Parathyroid adenoma (tissue), 2 donors: ENCODE measurements around the gene TMEM182.
A peak's percentile ranks its signal among the peaks of the same experiment; 100 is the strongest.

Experiments
- H2AFZ ChIP-seq: fragments of 300-600 bp; sonication (generic); one replicate; pipeline ENCODE4 v1.7.0; 2017; ENCODE audit warnings: antibody characterized with exemption, mild to moderate bottlenecking
- H3K27ac ChIP-seq: fragments of 300-600 bp; sonication (generic); one replicate; pipeline ENCODE4 v1.7.0; 2017
- H3K27me3 ChIP-seq: fragments of 300-600 bp; sonication (generic); one replicate; pipeline ENCODE4 v1.7.0; 2017; ENCODE audit warnings: low read length; ENCODE audit not compliant: control insufficient read depth, insufficient read depth
- H3K36me3 ChIP-seq: fragments of 300-600 bp; sonication (generic); one replicate; pipeline ENCODE4 v1.7.0; 2017; ENCODE audit warnings: low read length; ENCODE audit not compliant: control insufficient read depth, insufficient read depth
- H3K4me1 ChIP-seq: fragments of 300-600 bp; sonication (generic); one replicate; pipeline ENCODE4 v1.7.0; 2017; ENCODE audit warnings: control low read depth
- H3K4me2 ChIP-seq: fragments of 300-600 bp; sonication (generic); one replicate; pipeline ENCODE4 v1.7.0; 2017; ENCODE audit warnings: low read length
- H3K4me3 ChIP-seq: fragments of 300-600 bp; sonication (generic); one replicate; pipeline ENCODE4 v1.7.0; 2017; ENCODE audit warnings: low read depth, low read length
- H3K79me2 ChIP-seq: fragments of 300-600 bp; sonication (generic); one replicate; pipeline ENCODE4 v1.7.0; 2017; ENCODE audit warnings: control low read depth
- H3K9ac ChIP-seq: fragments of 300-600 bp; sonication (generic); one replicate; pipeline ENCODE4 v1.7.0; 2017; ENCODE audit warnings: mild to moderate bottlenecking
- H3K9me3 ChIP-seq: fragments of 300-600 bp; sonication (generic); one replicate; pipeline ENCODE4 v1.7.0; 2017; ENCODE audit warnings: low read length; ENCODE audit not compliant: control insufficient read depth
- TF ChIP-seq, protein P1 (sequence below): fragments of 300-600 bp; sonication (generic); IDR thresholded peaks from one replicate; pipeline ENCODE4 v1.7.0; 2017; ENCODE audit warnings: antibody characterized with exemption, mild to moderate bottlenecking
- donor health status: primary hyperparathyroidism.

The TMEM182 gene

DNA sequence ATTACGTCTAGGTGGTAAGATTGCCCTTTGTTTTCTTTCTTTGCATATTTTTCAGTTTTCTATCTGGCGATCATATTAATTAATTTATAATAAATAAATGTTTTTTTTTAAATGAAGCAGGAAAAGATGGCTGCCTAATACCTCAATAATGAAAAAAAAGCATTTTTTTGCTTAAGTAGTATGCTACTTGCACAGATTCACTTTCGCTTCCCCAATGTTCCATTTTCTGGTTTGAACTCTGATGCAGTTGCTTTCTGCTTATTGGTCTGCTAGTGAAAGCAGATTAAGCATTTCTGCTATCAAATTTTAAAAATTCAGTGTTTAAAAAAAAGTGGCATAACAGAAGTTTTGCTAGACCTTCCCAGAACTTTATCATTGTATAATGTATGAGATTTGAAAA lies 11.9 kb upstream of the TMEM182 start:
- Histone ChIP-seq H3K4me3 (no peak overlapping the region), H3K4me2 (no peak overlapping the region), H3K27me3 (no peaks in the 10 kb centered on the region), H3K9me3 (no peaks in the 10 kb centered on the region), H3K9ac (no peak overlapping the region), H3K79me2 (peaks cover 2% of the 10 kb centered on the region), H3K4me1 (no peaks in the 10 kb centered on the region), H3K36me3 (no peaks in the 10 kb centered on the region), H3K27ac (no peak overlapping the region), H2AFZ (no peak overlapping the region)
- TF ChIP-seq, protein P1, sequence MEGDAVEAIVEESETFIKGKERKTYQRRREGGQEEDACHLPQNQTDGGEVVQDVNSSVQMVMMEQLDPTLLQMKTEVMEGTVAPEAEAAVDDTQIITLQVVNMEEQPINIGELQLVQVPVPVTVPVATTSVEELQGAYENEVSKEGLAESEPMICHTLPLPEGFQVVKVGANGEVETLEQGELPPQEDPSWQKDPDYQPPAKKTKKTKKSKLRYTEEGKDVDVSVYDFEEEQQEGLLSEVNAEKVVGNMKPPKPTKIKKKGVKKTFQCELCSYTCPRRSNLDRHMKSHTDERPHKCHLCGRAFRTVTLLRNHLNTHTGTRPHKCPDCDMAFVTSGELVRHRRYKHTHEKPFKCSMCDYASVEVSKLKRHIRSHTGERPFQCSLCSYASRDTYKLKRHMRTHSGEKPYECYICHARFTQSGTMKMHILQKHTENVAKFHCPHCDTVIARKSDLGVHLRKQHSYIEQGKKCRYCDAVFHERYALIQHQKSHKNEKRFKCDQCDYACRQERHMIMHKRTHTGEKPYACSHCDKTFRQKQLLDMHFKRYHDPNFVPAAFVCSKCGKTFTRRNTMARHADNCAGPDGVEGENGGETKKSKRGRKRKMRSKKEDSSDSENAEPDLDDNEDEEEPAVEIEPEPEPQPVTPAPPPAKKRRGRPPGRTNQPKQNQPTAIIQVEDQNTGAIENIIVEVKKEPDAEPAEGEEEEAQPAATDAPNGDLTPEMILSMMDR = no peak

DNA sequence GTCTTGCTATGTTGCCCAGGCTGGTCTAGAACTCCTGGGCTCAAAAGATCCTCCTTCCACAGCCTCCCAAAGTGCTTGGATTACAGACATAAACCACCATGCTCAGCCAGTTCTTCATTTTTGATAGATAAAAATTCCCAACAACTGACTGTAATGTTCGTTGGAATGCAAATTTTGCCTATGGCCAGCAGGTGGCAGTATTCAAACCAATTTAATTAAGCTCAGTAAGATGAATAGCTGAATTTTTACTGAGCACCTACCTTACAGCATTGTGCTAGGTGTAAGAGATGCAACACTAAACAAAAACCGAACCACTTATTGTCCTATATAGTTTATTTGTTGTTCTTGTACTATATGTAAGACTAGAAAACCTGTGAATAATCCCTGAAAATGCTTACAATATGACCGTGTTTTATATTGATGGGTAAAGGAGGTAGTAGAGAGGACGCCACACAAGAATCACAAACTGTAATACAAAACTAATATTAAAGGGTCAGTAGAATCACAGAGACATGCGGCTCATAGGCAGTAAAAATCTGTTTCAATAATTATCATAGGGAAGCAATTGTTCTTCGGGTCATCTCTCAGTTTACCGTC lies 8.2 kb upstream of the TMEM182 start:
- Histone ChIP-seq H3K9me3 (no peaks in the 10 kb centered on the region), H3K27ac (no peak overlapping the region), H2AFZ (no peak overlapping the region), H3K4me2 (no peak overlapping the region), H3K9ac (no peak overlapping the region), H3K4me1 (no peaks in the 10 kb centered on the region), H3K79me2 (peaks cover 2% of the 10 kb centered on the region), H3K4me3 (no peak overlapping the region), H3K36me3 (no peaks in the 10 kb centered on the region), H3K27me3 (no peaks in the 10 kb centered on the region)
- TF ChIP-seq, protein P1 = peak; percentile 86

DNA sequence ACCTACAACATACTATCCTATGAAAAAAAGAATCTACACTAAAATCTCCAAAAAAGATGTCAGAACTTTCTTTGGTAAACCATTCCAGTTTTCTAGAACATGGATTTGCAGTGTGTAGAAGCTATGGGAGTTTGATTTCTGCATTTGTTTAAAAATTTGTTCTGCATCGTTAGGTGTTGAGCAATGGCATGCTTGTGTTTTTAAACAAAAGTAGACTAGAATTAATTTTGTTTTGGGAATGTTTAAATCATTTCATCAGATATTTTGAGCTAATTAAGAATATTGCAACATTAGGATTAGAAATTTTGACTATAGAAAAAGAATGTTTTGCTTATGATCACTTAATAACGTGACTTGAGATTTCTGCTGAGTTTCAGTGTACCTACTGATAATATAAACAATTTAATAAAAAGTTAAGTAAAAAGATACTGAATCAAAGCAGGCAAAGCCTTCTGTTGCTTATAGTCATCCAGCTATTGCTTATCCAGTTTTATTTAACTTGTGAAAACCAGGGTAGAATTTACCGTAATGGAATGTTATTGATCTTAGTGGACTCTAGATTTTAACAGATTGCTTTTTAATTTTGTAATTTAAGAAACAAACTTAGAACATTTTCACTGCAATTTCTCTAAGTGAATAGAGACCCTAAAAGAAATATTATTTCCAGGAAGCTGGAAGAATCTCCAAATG lies 7.2 kb upstream of the TMEM182 start:
- H3K9me3 ChIP-seq = no peaks in the 10 kb centered on the region
- no peaks in the 10 kb centered on the region for H3K36me3 ChIP-seq
- H3K79me2 ChIP-seq = peaks cover 2% of the 10 kb centered on the region
- no peak overlapping the region for H3K27ac ChIP-seq
- no peak overlapping the region for H3K4me2 ChIP-seq
- no peaks in the 10 kb centered on the region for H3K4me1 ChIP-seq
- no peak overlapping the region for H3K4me3 ChIP-seq
- no peaks in the 10 kb centered on the region for H3K27me3 ChIP-seq
- no peak overlapping the region for H3K9ac ChIP-seq
- TF ChIP-seq, protein P1 = no peak
- H2AFZ ChIP-seq = no peak overlapping the region

DNA sequence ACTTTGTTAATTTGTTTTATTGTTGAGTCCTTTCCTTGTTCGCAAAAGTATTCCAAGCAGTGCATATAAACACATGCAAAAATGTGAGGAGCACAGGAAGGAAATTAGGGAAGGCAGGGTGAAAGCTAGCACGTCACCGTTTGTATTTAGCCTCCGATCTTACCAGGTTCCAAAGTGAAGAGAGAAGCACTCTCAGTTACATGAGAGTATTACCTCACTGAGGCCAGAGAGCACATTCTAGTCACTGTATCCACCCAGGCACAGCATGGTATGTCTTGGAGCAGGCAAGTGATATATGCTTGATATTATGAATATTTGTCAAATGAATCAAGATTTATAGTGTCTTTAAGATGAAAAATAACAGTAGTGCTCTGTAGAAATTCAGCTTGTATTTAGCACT lies 6.5 kb upstream of the TMEM182 start:
- no peak overlapping the region for H3K27ac ChIP-seq
- no peaks in the 10 kb centered on the region for H3K36me3 ChIP-seq
- H3K4me1 ChIP-seq = no peaks in the 10 kb centered on the region
- no peak overlapping the region for H3K4me3 ChIP-seq
- H3K4me2 ChIP-seq = no peak overlapping the region
- TF ChIP-seq, protein P1 = no peak
- no peaks in the 10 kb centered on the region for H3K27me3 ChIP-seq
- peaks cover 2% of the 10 kb centered on the region for H3K79me2 ChIP-seq
- no peaks in the 10 kb centered on the region for H3K9me3 ChIP-seq
- no peak overlapping the region for H2AFZ ChIP-seq
- H3K9ac ChIP-seq = no peak overlapping the region

DNA sequence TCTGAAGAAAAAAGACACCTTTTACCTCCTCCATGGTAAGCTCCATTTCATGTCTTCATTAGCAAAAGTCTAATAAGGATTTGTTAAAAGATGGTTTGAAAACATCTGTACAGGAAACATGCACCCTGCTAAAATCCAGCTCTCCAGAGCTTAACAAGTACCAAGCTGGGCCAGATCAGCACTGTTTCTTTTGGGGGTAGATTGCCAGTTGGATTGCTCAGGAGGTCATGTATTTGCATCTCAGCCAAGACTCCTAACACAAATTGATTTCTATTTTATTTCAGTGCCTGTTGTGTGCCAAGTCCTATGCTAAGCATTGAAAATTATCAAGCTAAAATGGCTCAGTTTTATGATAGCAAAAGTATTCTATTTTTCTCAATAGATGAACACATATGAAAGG lies 3.4 kb upstream of the TMEM182 start:
- Histone ChIP-seq H3K4me1 (no peaks in the 10 kb centered on the region), H3K4me2 (no peak overlapping the region)

More for the DNA sequence above, 3.4 kb upstream of the TMEM182 start:
- Histone ChIP-seq H3K4me3 (no peak overlapping the region), H2AFZ (no peak overlapping the region), H3K79me2 (peaks cover 2% of the 10 kb centered on the region), H3K9me3 (no peaks in the 10 kb centered on the region), H3K27me3 (no peaks in the 10 kb centered on the region), H3K9ac (no peak overlapping the region), H3K36me3 (no peaks in the 10 kb centered on the region), H3K27ac (no peak overlapping the region)
- TF ChIP-seq, protein P1 = no peak
